ENCODE data around the gene NDN. TPM values are rescaled to one million over a fixed set of nuclear protein-coding genes. Genes with fewer than 3 reads are reported as not detected.

The NDN gene
- total and polyA plus RNA-seq, 10 donors = 10.4 to 54.1 (median 26.6) TPM

GRCh38 chr15:23646165-23647000, 40.7 kb downstream of the NDN start:
- intact Hi-C loops (cut with DNase I; ENCODE audit: low total_unique reads) = loop anchor here (10.0 kb wide), 1 partner anchor 1858 kb away; no protein-coding TSS in a partner anchor
- Histone ChIP-seq H3K27me3 (replicated peaks in 1 of 7) (peaks cover 0 to 47% (median 5%) of the 10 kb centered on the region in 7 donors), H3K27ac (no peak overlapping the region), H3K4me3 (peak overlapping the region in 1 of 8 donors; percentile 56), H3K9me3 (no peaks in the 10 kb centered on the region), H3K4me1 (no peaks in the 10 kb centered on the region), H3K36me3 (no peaks in the 10 kb centered on the region)
- TF ChIP-seq CTCF (IDR thresholded peaks at IDR 0.05 in 8 of 11, conservative IDR thresholded peaks at IDR 0.05 in 3 of 11) = no peak
- TF ChIP-seq POLR2A (IDR thresholded peaks at IDR 0.05) = no peak
- no peak for TF ChIP-seq POLR2AphosphoS5 (IDR thresholded peaks at IDR 0.05)
- WGBS, 5 donors = 95 to 98% (median 96%) methylated on average over 44 to 51 of the region's 51 CpGs
- DNase-seq = no peak

- no peak overlapping the region for H3K4me3 ChIP-seq
- no peak for DNase-seq
- no peaks in the 10 kb centered on the region for H3K36me3 ChIP-seq
- H3K9me3 ChIP-seq = no peaks in the 10 kb centered on the region
- peaks cover 0 to 47% (median 5%) of the 10 kb centered on the region in 7 donors for H3K27me3 ChIP-seq (replicated peaks in 1 of 7)
- no peak overlapping the region for H3K27ac ChIP-seq
- no peak for TF ChIP-seq POLR2AphosphoS5 (IDR thresholded peaks at IDR 0.05)
- no peak for TF ChIP-seq CTCF (IDR thresholded peaks at IDR 0.05 in 8 of 11, conservative IDR thresholded peaks at IDR 0.05 in 3 of 11)
- no peak for TF ChIP-seq POLR2A (IDR thresholded peaks at IDR 0.05)
- 89 to 96% (median 92%) methylated on average over 22 to 40 of the region's 40 CpGs for WGBS, 5 donors
- H3K4me1 ChIP-seq = no peaks in the 10 kb centered on the region
- intact Hi-C loops (cut with DNase I; ENCODE audit: low total_unique reads) = loop anchor here (10.0 kb wide), 1 partner anchor 1859 kb away; no protein-coding TSS in a partner anchor
Observed at GRCh38 chr15:23645371-23646164, 41.5 kb downstream of the NDN start.

- peaks cover 0 to 47% (median 5%) of the 10 kb centered on the region in 7 donors for H3K27me3 ChIP-seq (replicated peaks in 1 of 7)
- H3K36me3 ChIP-seq = no peaks in the 10 kb centered on the region
- DNase-seq = no peak
- intact Hi-C loops (cut with DNase I; ENCODE audit: low total_unique reads) = loop anchor here (5.0 to 10.0 kb wide), 2 partner anchors 227 to 1860 kb away; no protein-coding TSS in a partner anchor
- no peaks in the 10 kb centered on the region for H3K9me3 ChIP-seq
- no peaks in the 10 kb centered on the region for H3K4me1 ChIP-seq
- no peak overlapping the region for H3K27ac ChIP-seq
- 76 to 91% (median 90%) methylated on average over 8 to 13 of the region's 13 CpGs for WGBS, 5 donors
- TF ChIP-seq CTCF (IDR thresholded peaks at IDR 0.05 in 8 of 11, conservative IDR thresholded peaks at IDR 0.05 in 3 of 11) = no peak
- no peak for TF ChIP-seq POLR2AphosphoS5 (IDR thresholded peaks at IDR 0.05)
- no peak for TF ChIP-seq POLR2A (IDR thresholded peaks at IDR 0.05)
- H3K4me3 ChIP-seq = no peak overlapping the region
Observed at GRCh38 chr15:23644829-23645228, 42.3 kb downstream of the NDN start.

Data from spleen (tissue), 11 donors.